Prostate gland (tissue), 2 donors: ENCODE results near the gene EPC1. TPM values are rescaled to one million over a fixed set of nuclear protein-coding genes. Genes with fewer than 3 reads are reported as not detected.
"Not testable (repeated sequence)": the region's sequence is repeated elsewhere in the genome, so short reads cannot be mapped to it uniquely, and the experiment has no call there.

Source experiments
- DNase-seq: peaks from one replicate; pipeline ENCODE4 v3.0.0-alpha.2; 2019; ENCODE audit warnings: low spot score
- H3K27ac ChIP-seq, 2 donors: fragments of 200-600 bp; sonication (generic); 2 replicates each; pipeline ENCODE4 v1.5.1; 2017 to 2019
- H3K27me3 ChIP-seq: fragments of 200-600 bp; sonication (generic); replicated peaks from 2 replicates; pipeline ENCODE4 v1.5.1; 2019; ENCODE audit not compliant: insufficient read depth
- H3K36me3 ChIP-seq, 2 donors: fragments of 200-600 bp; sonication (generic); 1 replicate in 1 of 2; 2 replicates in 1 of 2; pipeline versions ENCODE4 v1.5.1 to v1.8.1; 2017 to 2019
- H3K4me1 ChIP-seq: fragments of 200-600 bp; sonication (generic); replicated peaks from 2 replicates; pipeline ENCODE4 v1.5.1; 2019
- H3K4me3 ChIP-seq, 2 donors: fragments of 200-600 bp; sonication (generic); 2 replicates each; pipeline ENCODE4 v1.5.1; 2017 to 2019
- H3K9me3 ChIP-seq: fragments of 200-600 bp; sonication (generic); 2 replicates; pipeline ENCODE4 v1.5.1; 2017
- POLR2A ChIP-seq: fragments of 450-650 bp; IDR thresholded peaks from one replicate; pipeline ENCODE4 v1.6.1; 2016; ENCODE audit warnings: antibody characterized with exemption, mild to moderate bottlenecking
- POLR2AphosphoS5 ChIP-seq: sonication (generic); formaldehyde crosslinking; IDR thresholded peaks from one replicate; pipeline ENCODE4 v1.6.1; 2017; ENCODE audit warnings: antibody characterized with exemption
- WGBS: methylation state at CpG from one replicate; pipeline ENCODE4 v1.1.5; 2018; 5-methylcytosine and 5-hydroxymethylcytosine counted together
- intact Hi-C: fragments of 100-400 bp; cut with DNase I; formaldehyde crosslinking; loops from one replicate; pipeline ENCODE4 v1.14.2; 2022
- total RNA-seq, 2 donors: library from RNA; depleted of rRNA; stranded (reverse); fragments of >200 nt; gene quantifications; one replicate each; pipeline ENCODE4 v1.1.0, GENCODE V29; 2016
- TF ChIP-seq, protein P1 (sequence below), 4 experiments: fragments of 200-600 bp in 2 of 4; fragments of 450-650 bp in 2 of 4; sonication (generic) in 2 of 4; IDR thresholded peaks; 1 replicate in 3 of 4; 2 replicates in 1 of 4; pipeline ENCODE4 v1.5.1; 2016 to 2019; ENCODE audit warnings: antibody characterized with exemption in 4 of 4, mild to moderate bottlenecking in 2 of 4, moderate library complexity in 2 of 4

Gene EPC1
- total RNA-seq, 2 donors from 2014 or later, result 37.1 to 58.3 TPM

- Histone ChIP-seq H3K4me1 (no peaks in the 10 kb centered on the region), H3K4me3 (no peak overlapping the region), H3K9me3 (no peaks in the 10 kb centered on the region), H3K27me3 (no peaks in the 10 kb centered on the region), H3K36me3 (no peaks in the 10 kb centered on the region), H3K27ac (no peak overlapping the region)
- DNase-seq, result no peak
- WGBS, result 67% methylated on average over 3 of the region's 3 CpGs
- TF ChIP-seq POLR2AphosphoS5 (no peak), POLR2A (no peak)
- TF ChIP-seq, protein P1, sequence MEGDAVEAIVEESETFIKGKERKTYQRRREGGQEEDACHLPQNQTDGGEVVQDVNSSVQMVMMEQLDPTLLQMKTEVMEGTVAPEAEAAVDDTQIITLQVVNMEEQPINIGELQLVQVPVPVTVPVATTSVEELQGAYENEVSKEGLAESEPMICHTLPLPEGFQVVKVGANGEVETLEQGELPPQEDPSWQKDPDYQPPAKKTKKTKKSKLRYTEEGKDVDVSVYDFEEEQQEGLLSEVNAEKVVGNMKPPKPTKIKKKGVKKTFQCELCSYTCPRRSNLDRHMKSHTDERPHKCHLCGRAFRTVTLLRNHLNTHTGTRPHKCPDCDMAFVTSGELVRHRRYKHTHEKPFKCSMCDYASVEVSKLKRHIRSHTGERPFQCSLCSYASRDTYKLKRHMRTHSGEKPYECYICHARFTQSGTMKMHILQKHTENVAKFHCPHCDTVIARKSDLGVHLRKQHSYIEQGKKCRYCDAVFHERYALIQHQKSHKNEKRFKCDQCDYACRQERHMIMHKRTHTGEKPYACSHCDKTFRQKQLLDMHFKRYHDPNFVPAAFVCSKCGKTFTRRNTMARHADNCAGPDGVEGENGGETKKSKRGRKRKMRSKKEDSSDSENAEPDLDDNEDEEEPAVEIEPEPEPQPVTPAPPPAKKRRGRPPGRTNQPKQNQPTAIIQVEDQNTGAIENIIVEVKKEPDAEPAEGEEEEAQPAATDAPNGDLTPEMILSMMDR (IDR thresholded peaks at IDR 0.05), result no peak
- intact Hi-C loops, result no loop called here
Observed at GRCh38 chr10:32229170-32229569, 117.8 kb downstream of the EPC1 start.

GRCh38 chr10:32227802-32228201 is 119.2 kb downstream of the EPC1 start:
- H3K9me3 ChIP-seq, result no peaks in the 10 kb centered on the region
- 62% methylated on average over 2 of the region's 2 CpGs for WGBS
- DNase-seq, result no peak
- no peaks in the 10 kb centered on the region for H3K4me1 ChIP-seq
- intact Hi-C loops, result no loop called here
- no peaks in the 10 kb centered on the region for H3K27me3 ChIP-seq
- no peaks in the 10 kb centered on the region for H3K36me3 ChIP-seq
- H3K27ac ChIP-seq, result no peak overlapping the region
- TF ChIP-seq POLR2AphosphoS5, result no peak
- TF ChIP-seq, protein P1 (IDR thresholded peaks at IDR 0.05), result no peak
- TF ChIP-seq POLR2A, result no peak
- H3K4me3 ChIP-seq, result no peak overlapping the region

GRCh38 chr10:32226624-32227023 is 120.3 kb downstream of the EPC1 start:
- DNase-seq, result no peak
- TF ChIP-seq POLR2AphosphoS5, result no peak
- TF ChIP-seq, protein P1 (IDR thresholded peaks at IDR 0.05), result no peak
- TF ChIP-seq POLR2A, result no peak
- no peaks in the 10 kb centered on the region for H3K36me3 ChIP-seq
- intact Hi-C loops, result no loop called here
- H3K9me3 ChIP-seq, result no peaks in the 10 kb centered on the region
- H3K4me1 ChIP-seq, result no peaks in the 10 kb centered on the region
- WGBS, result 83% methylated on average over 1 of the region's 1 CpG
- no peak overlapping the region for H3K27ac ChIP-seq
- H3K4me3 ChIP-seq, result no peak overlapping the region
- H3K27me3 ChIP-seq, result no peaks in the 10 kb centered on the region

- H3K27me3 ChIP-seq, result no peaks in the 10 kb centered on the region
- no peaks in the 10 kb centered on the region for H3K36me3 ChIP-seq
- H3K4me3 ChIP-seq, result no peak overlapping the region
- TF ChIP-seq, protein P1 (IDR thresholded peaks at IDR 0.05), result no peak
- TF ChIP-seq POLR2A (no peak), POLR2AphosphoS5 (no peak)
- no peaks in the 10 kb centered on the region for H3K9me3 ChIP-seq
- no peak for DNase-seq
- WGBS, result 83% methylated on average over 8 of the region's 8 CpGs
- no peak overlapping the region for H3K27ac ChIP-seq
- no peaks in the 10 kb centered on the region for H3K4me1 ChIP-seq
- intact Hi-C loops, result no loop called here
Observed at GRCh38 chr10:32225976-32226375, 121.0 kb downstream of the EPC1 start.

DNA sequence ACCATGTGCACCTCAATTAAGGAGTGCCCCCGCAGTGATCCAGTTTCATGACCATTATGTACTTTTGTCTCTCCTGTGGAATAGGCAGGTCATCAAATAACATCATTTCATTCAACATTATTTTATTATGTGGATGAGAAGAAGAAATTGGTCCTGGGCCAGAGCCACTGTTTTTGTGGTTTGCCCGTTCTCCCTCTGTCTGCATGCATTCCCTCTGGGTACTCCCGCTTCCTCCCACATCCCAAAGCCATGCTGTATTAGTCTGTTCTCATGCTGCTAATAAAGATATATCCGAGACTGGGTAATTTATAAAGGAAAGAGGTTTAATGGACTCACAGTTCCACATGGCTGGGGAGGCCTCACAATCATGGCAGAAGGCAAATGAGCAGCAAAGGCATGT is 124.6 kb downstream of the EPC1 start:
- DNase-seq, H3K4me3 ChIP-seq, H3K9me3 ChIP-seq, H3K36me3 ChIP-seq, H3K27ac ChIP-seq, H3K4me1 ChIP-seq, H3K27me3 ChIP-seq, intact Hi-C loops: not testable (repeated sequence)
- WGBS, result 71% methylated on average over 4 of the region's 4 CpGs

DNA sequence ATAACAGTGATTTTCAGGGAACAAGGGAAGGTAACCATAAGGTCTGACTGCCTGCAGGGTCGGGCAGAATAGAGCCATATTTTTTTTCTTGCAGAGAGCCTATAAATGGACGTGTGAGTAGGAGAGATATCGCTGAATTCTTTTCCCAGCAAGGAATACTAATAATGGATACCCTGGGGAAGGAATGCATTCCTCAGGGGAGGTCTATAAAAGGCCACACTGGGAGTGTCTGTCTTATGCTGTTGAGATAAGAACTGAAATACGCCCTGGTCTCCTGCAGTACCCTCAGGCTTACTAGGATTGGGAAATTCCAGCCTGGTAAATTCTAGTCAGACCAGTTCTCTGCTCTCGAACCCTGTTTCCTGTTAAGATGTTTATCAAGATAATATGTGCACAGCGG is 127.8 kb downstream of the EPC1 start:
- H3K27me3 ChIP-seq, H3K4me1 ChIP-seq, H3K9me3 ChIP-seq, H3K4me3 ChIP-seq, DNase-seq, H3K27ac ChIP-seq, intact Hi-C loops, H3K36me3 ChIP-seq: not testable (repeated sequence)
- 78% methylated on average over 6 of the region's 6 CpGs for WGBS

GRCh38 chr10:32218206-32219044 is 128.5 kb downstream of the EPC1 start:
- intact Hi-C loops, DNase-seq, H3K36me3 ChIP-seq, H3K4me1 ChIP-seq, H3K27me3 ChIP-seq, H3K27ac ChIP-seq, H3K9me3 ChIP-seq, H3K4me3 ChIP-seq: not testable (repeated sequence)
- WGBS, result 58% methylated on average over 5 of the region's 5 CpGs
